Endothelial cell of umbilical vein (primary cell): ENCODE results near the gene CSTA. TPM values are rescaled to one million over a fixed set of nuclear protein-coding genes. Genes with fewer than 3 reads are reported as not detected.

Source experiments
- BruUV-seq: library from RNA; stranded (reverse); fragments of 400-500 nt; replicated peaks from 2 replicates; lab custom pipeline; 2021; lab: Mats Ljungman, UMichigan
- CTCF ChIA-PET: fragments of 300-600, 350-600 bp; sonication (Branson Sonifier 250); formaldehyde crosslinking; loops from one replicate; lab custom pipeline; 2021; ENCODE audit warnings: antibody characterized with exemption, inconsistent platforms; lab: Charles Lee
- POLR2A ChIA-PET: fragments of 300-600, 350-600 bp; sonication (Branson Sonifier 250); formaldehyde crosslinking; loops from one replicate; lab custom pipeline; 2021; ENCODE audit warnings: antibody characterized with exemption, inconsistent platforms; lab: Charles Lee
- DNase-seq: peaks from one replicate; pipeline ENCODE4 v3.0.0-alpha.2; 2011; ENCODE audit warnings: low read depth, low spot score
- FAIRE-seq: peaks from 2 replicates; lab custom pipeline; 2011; peaks lifted over from hg19 to GRCh38; lab: Jason Lieb, UNC
- H2AFZ ChIP-seq: 2 replicates; pipeline ENCODE4 v1.6.0; 2012; ENCODE audit warnings: low read depth, low read length, control low read depth, inconsistent platforms
- H3K27ac ChIP-seq: 2 replicates; pipeline ENCODE4 v1.5.1; 2011; ENCODE audit warnings: low read depth, mild to moderate bottlenecking, control low read depth, low read length, moderate library complexity; ENCODE audit not compliant: insufficient read depth
- H3K27me3 ChIP-seq, 2 experiments: 2 replicates each; pipeline versions ENCODE4 v1.6.0 to v1.6.1; 2011; ENCODE audit warnings: low read length in 2 of 2, mixed read lengths in 1 of 2; ENCODE audit not compliant: control insufficient read depth in 2 of 2, insufficient read depth in 2 of 2
- H3K36me3 ChIP-seq, 2 experiments: 2 replicates in 1 of 2; 3 replicates in 1 of 2; pipeline ENCODE4 v1.5.1; 2011; ENCODE audit warnings: low read length in 2 of 2, mild to moderate bottlenecking in 1 of 2, moderate library complexity in 1 of 2; ENCODE audit not compliant: control insufficient read depth in 2 of 2, insufficient read depth in 2 of 2; ENCODE audit errors: extremely low read depth in 1 of 2
- H3K4me1 ChIP-seq: 3 replicates; pipeline ENCODE4 v1.5.1; 2011; ENCODE audit warnings: mild to moderate bottlenecking, low read length; ENCODE audit not compliant: control insufficient read depth, insufficient read depth; ENCODE audit errors: extremely low read depth
- H3K4me2 ChIP-seq: 2 replicates; pipeline ENCODE4 v1.6.1; 2011; ENCODE audit warnings: low read length, control low read depth, mixed read lengths; ENCODE audit not compliant: insufficient read depth
- H3K4me3 ChIP-seq, 3 experiments: fragments of 200-600 bp in 1 of 3; sonication (generic), shearing (Covaris generic) in 1 of 3; replicated peaks in 1 of 3; 2 replicates each; pipeline ENCODE4 v1.5.1; 2011 to 2016; ENCODE audit warnings: control low read depth in 3 of 3, low read length in 3 of 3, mild to moderate bottlenecking in 2 of 3, inconsistent platforms in 1 of 3, low read depth in 1 of 3, moderate library complexity in 1 of 3; ENCODE audit not compliant: insufficient read depth in 1 of 3
- H3K79me2 ChIP-seq: 2 replicates; pipeline ENCODE4 v1.6.0; 2012; ENCODE audit warnings: low read length, inconsistent platforms; ENCODE audit not compliant: control insufficient read depth, insufficient read depth
- H3K9ac ChIP-seq: replicated peaks from 2 replicates; pipeline ENCODE3; 2011; ENCODE audit warnings: low read length, control low read depth; ENCODE audit not compliant: insufficient read depth; ENCODE audit errors: extremely low read depth
- H3K9me1 ChIP-seq: replicated peaks from 3 replicates; pipeline ENCODE4 v1.6.0; 2011; ENCODE audit warnings: mild to moderate bottlenecking, low read length; ENCODE audit not compliant: control insufficient read depth, insufficient read depth; ENCODE audit errors: extremely low read depth
- H3K9me3 ChIP-seq: replicated peaks from 2 replicates; pipeline ENCODE4 v1.5.1; 2012; ENCODE audit warnings: low read length, inconsistent platforms; ENCODE audit not compliant: control insufficient read depth, insufficient read depth
- H4K20me1 ChIP-seq: replicated peaks from 2 replicates; pipeline ENCODE3; 2011; ENCODE audit warnings: mild to moderate bottlenecking, low read length; ENCODE audit not compliant: control insufficient read depth, insufficient read depth; ENCODE audit errors: extremely low read depth
- CTCF ChIP-seq, 2 donors: IDR thresholded peaks; 1 replicate in 1 of 2; 2 replicates in 1 of 2; pipeline ENCODE4 v1.5.1; 2011; ENCODE audit warnings: low read length in 2 of 2, mild to moderate bottlenecking in 2 of 2, moderate library complexity in 2 of 2, control low read depth in 1 of 2, inconsistent platforms in 1 of 2, low read depth in 1 of 2; ENCODE audit not compliant: insufficient read depth in 1 of 2; ENCODE audit errors: extremely low read depth in 1 of 2
- EZH2 ChIP-seq: IDR thresholded peaks from 2 replicates; pipeline ENCODE4 v1.6.1; 2012; ENCODE audit warnings: borderline replicate concordance, low read depth, mild to moderate bottlenecking, moderate library complexity, low read length, inconsistent platforms; ENCODE audit not compliant: severe bottlenecking
- FOS ChIP-seq: IDR thresholded peaks from 2 replicates; pipeline ENCODE4 v1.6.1; 2011; ENCODE audit warnings: mild to moderate bottlenecking, low read length, moderate library complexity, borderline replicate concordance; ENCODE audit not compliant: insufficient read depth
- GATA2 ChIP-seq: IDR thresholded peaks from 2 replicates; pipeline ENCODE4 v1.7.0; 2011; ENCODE audit warnings: low read depth, mild to moderate bottlenecking, moderate library complexity, mixed read lengths, low read length; ENCODE audit not compliant: insufficient read length, insufficient read depth
- JUN ChIP-seq: IDR thresholded peaks from 2 replicates; pipeline ENCODE4 v1.6.1; 2011; ENCODE audit warnings: borderline replicate concordance, low read depth; ENCODE audit not compliant: insufficient read length, insufficient read depth
- MYC ChIP-seq: IDR thresholded peaks from one replicate; pipeline ENCODE4 v1.6.1; 2011; ENCODE audit warnings: mild to moderate bottlenecking, low read depth, low read length
- POLR2A ChIP-seq: IDR thresholded peaks from 2 replicates; pipeline ENCODE4 v1.6.1; 2012; ENCODE audit warnings: low read depth, mild to moderate bottlenecking, control low read depth, low read length
- POLR2AphosphoS5 ChIP-seq: IDR thresholded peaks from 2 replicates; pipeline ENCODE4 v1.6.1; 2012; ENCODE audit warnings: low read depth, mild to moderate bottlenecking, control low read depth, low read length, moderate library complexity; ENCODE audit not compliant: insufficient read depth
- dilution Hi-C: fragments of 300-500 bp; cut with MboI; formaldehyde crosslinking; loops from one replicate; pipeline ENCODE4 v1.15.0; 2019; ENCODE audit warnings: low sequenced_read_pairs; ENCODE audit not compliant: extremely low pct_ligation_motif_present
- intact Hi-C: fragments of 100-400 bp; cut with micrococcal nuclease; formaldehyde crosslinking; loops from one replicate; pipeline ENCODE4 v1.10.0; 2022
- polyA plus RNA-seq, 4 experiments: library from polyadenylated mRNA; depleted of rRNA in 3 of 4; stranded (reverse) in 3 of 4; unstranded in 1 of 4; fragments of >200 nt; gene quantifications; 2 replicates each; pipeline versions ENCODE4 v1.2.1 to v1.2.3, GENCODE V29; 2011 to 2012; ENCODE audit warnings: missing spikeins in 1 of 4
- total RNA-seq: library from RNA; stranded (reverse); gene quantifications from 2 replicates; pipeline ENCODE4 v1.2.3, GENCODE V29; 2021
- TF ChIP-seq, protein P1 (sequence below): IDR thresholded peaks from 2 replicates; pipeline ENCODE4 v1.6.1; 2011; ENCODE audit not compliant: insufficient read depth, insufficient read length

Gene CSTA
- total and polyA plus RNA-seq, 2 donors (not counting 3 experiments of a cell fraction or from before 2014, with no cell fraction given): not detected

DNA sequence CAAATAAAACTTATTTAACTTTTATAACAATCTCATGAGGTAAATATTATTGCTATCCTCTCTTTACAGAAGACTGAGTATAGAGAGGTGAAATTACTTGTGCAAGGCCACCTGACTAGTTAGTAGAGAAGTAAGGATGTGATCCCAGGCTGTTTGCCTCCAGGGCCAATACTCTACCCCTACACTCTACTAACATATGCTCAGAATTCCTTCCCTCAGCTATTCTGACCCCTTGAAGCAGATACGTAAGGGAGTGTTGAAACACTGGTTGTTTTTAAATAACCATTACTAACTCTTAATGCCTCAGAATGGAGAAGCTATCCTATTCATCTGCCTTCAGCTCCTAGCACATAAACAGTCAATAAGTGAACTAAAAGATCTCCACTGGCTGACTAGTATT lies 24.1 kb downstream of the CSTA start:
- intact Hi-C loops: no loop called here
- Histone ChIP-seq H3K27ac (no peak overlapping the region), H3K4me2 (no peak overlapping the region), H3K4me1 (no peaks in the 10 kb centered on the region), H4K20me1 (no peaks in the 10 kb centered on the region), H3K36me3 (no peaks in the 10 kb centered on the region), H3K4me3 (no peak overlapping the region), H3K9ac (no peak overlapping the region), H3K9me3 (no peaks in the 10 kb centered on the region), H3K27me3 (no peaks in the 10 kb centered on the region), H3K79me2 (no peaks in the 10 kb centered on the region), H2AFZ (no peak overlapping the region), H3K9me1 (no peaks in the 10 kb centered on the region)
- POLR2A ChIA-PET: no interaction called here
- CTCF ChIA-PET: interaction anchor here (0.8 to 1.2 kb wide), 2 partner anchors 13 to 248 kb away, joined by 3 read pairs; no protein-coding TSS in a partner anchor
- DNase-seq (no peak), FAIRE-seq (no peak)
- TF ChIP-seq CTCF (IDR thresholded peaks at IDR 0.05; ENCODE audit: extremely low read depth in 1 of 2, insufficient read depth in 1 of 2, low read depth in 1 of 2, low read length in 2 of 2) (no peak), GATA2 (no peak), MYC (no peak), POLR2AphosphoS5 (no peak), JUN (no peak), EZH2 (no peak), POLR2A (no peak), FOS (no peak)
- TF ChIP-seq, protein P1, sequence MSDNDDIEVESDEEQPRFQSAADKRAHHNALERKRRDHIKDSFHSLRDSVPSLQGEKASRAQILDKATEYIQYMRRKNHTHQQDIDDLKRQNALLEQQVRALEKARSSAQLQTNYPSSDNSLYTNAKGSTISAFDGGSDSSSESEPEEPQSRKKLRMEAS: no peak
- dilution Hi-C loops: no loop called here
- no TSS peak for BruUV-seq
